GM10847 (cell line): ENCODE data around the gene GLOD4.

Experiments
- POLR2A ChIP-seq: IDR thresholded peaks from 2 replicates; pipeline ENCODE4 v1.6.1; 2011; ENCODE audit not compliant: insufficient read length; ENCODE audit errors: extremely low read depth

Gene GLOD4

GRCh38 chr17:781805-782731 lies at the start of gene GLOD4, which contains the start of gene MRM3:
Gene GLOD4, minus strand, starts transcription at chr17:782280. Its CDS starts 25 bp downstream, at chr17:782255.
Gene MRM3, plus strand, starts transcription at chr17:782353. Its CDS starts 26 bp downstream, at chr17:782379.
- peak; percentile 88 for TF ChIP-seq POLR2A

GRCh38 chr17:830950-831349 lies 48.9 kb upstream of the GLOD4 start:
- TF ChIP-seq POLR2A = no peak

GRCh38 chr17:830381-830780 lies 48.3 kb upstream of the GLOD4 start:
- no peak for TF ChIP-seq POLR2A

GRCh38 chr17:828761-829160 lies 46.7 kb upstream of the GLOD4 start:
- no peak for TF ChIP-seq POLR2A

- no peak for TF ChIP-seq POLR2A
These were observed 44.7 kb upstream of the GLOD4 start for GRCh38 chr17:826778-827177.

GRCh38 chr17:825216-825615 lies 43.1 kb upstream of the GLOD4 start:
- TF ChIP-seq POLR2A = no peak

GRCh38 chr17:824378-824777 lies 42.3 kb upstream of the GLOD4 start:
- no peak for TF ChIP-seq POLR2A

- TF ChIP-seq POLR2A = no peak
These were observed 41.4 kb upstream of the GLOD4 start for GRCh38 chr17:823501-823902.

- TF ChIP-seq POLR2A = no peak
These were observed 37.2 kb upstream of the GLOD4 start for GRCh38 chr17:819251-819650.

- TF ChIP-seq POLR2A = no peak
These were observed 32.3 kb upstream of the GLOD4 start for GRCh38 chr17:814371-814770.

- no peak for TF ChIP-seq POLR2A
These were observed 30.6 kb upstream of the GLOD4 start for GRCh38 chr17:812638-813204.

- no peak for TF ChIP-seq POLR2A
These were observed 29.1 kb upstream of the GLOD4 start for GRCh38 chr17:811051-811784.

- TF ChIP-seq POLR2A = no peak
These were observed 25.6 kb upstream of the GLOD4 start for GRCh38 chr17:807523-808294.

- no peak for TF ChIP-seq POLR2A
These were observed 24.9 kb upstream of the GLOD4 start for GRCh38 chr17:806781-807522.
